H1 (cell line): Measurements from ENCODE around the gene CCDC71. TPM values are rescaled to one million over a fixed set of nuclear protein-coding genes. Genes with fewer than 3 reads are reported as not detected.

ENCODE experiments used
- CTCF ChIA-PET: fragments of 300-600 bp; sonication (Branson Sonifier 250); formaldehyde crosslinking; loops from one replicate; lab custom pipeline; 2021; ENCODE audit not compliant: partially characterized antibody; lab: Charles Lee
- POLR2A ChIA-PET: fragments of 300-600 bp; sonication (Branson Sonifier 250); formaldehyde crosslinking; loops from one replicate; lab custom pipeline; 2021; ENCODE audit warnings: inconsistent platforms; ENCODE audit not compliant: partially characterized antibody; lab: Charles Lee
- DNase-seq, 2 experiments: peaks; one replicate each; pipeline versions ENCODE4 v3.0.0 to v3.0.0-alpha.2; 2010 to 2022; ENCODE audit warnings: low spot score in 2 of 2, low read depth in 1 of 2, mixed read lengths in 1 of 2
- FAIRE-seq: peaks from 2 replicates; lab custom pipeline; 2011; peaks lifted over from hg19 to GRCh38; lab: Jason Lieb, UNC
- H2AFZ ChIP-seq: 2 replicates; pipeline ENCODE4 v1.8.1; 2012; ENCODE audit warnings: low read length, inconsistent platforms
- H2AK5ac ChIP-seq: 2 replicates; pipeline ENCODE4 v1.6.1; 2013; ENCODE audit warnings: low read depth, low read length
- H2BK120ac ChIP-seq: replicated peaks from 2 replicates; pipeline ENCODE3; 2013; ENCODE audit warnings: low read depth, low read length, inconsistent platforms
- H2BK12ac ChIP-seq: 2 replicates; pipeline ENCODE4 v1.6.1; 2013; ENCODE audit warnings: low read depth, low read length
- H2BK15ac ChIP-seq: 2 replicates; pipeline ENCODE4 v1.6.1; 2013; ENCODE audit warnings: low read length
- H2BK20ac ChIP-seq: 2 replicates; pipeline ENCODE4 v1.6.1; 2013; ENCODE audit warnings: low read length
- H2BK5ac ChIP-seq: 2 replicates; pipeline ENCODE4 v1.6.1; 2013; ENCODE audit warnings: low read depth, low read length
- H3K14ac ChIP-seq: 2 replicates; pipeline ENCODE4 v1.6.1; 2013; ENCODE audit warnings: inconsistent platforms; ENCODE audit not compliant: insufficient read length
- H3K18ac ChIP-seq: 2 replicates; pipeline ENCODE4 v1.6.1; 2013; ENCODE audit warnings: low read length; ENCODE audit errors: extremely low read depth
- H3K23ac ChIP-seq: 2 replicates; pipeline ENCODE4 v1.6.1; 2013; ENCODE audit warnings: inconsistent platforms; ENCODE audit not compliant: insufficient read length
- H3K23me2 ChIP-seq: 2 replicates; pipeline ENCODE4 v1.6.1; 2013; ENCODE audit warnings: low read depth, low read length
- H3K27ac ChIP-seq: 2 replicates; pipeline ENCODE4 v1.6.1; 2011; ENCODE audit warnings: low read depth, low read length, inconsistent platforms
- H3K27me3 ChIP-seq, 4 experiments: replicated peaks in 1 of 4; 1 replicate in 1 of 4; 2 replicates in 3 of 4; pipeline versions ENCODE4 v1.6.1 to v1.8.1; 2011 to 2013; ENCODE audit warnings: low read length in 3 of 4, mild to moderate bottlenecking in 3 of 4, inconsistent platforms in 2 of 4, mixed read lengths in 2 of 4, moderate library complexity in 1 of 4; ENCODE audit not compliant: control insufficient read depth in 3 of 4, insufficient read depth in 3 of 4; ENCODE audit errors: extremely low read depth in 1 of 4
- H3K36me3 ChIP-seq, 4 experiments: 2 replicates each; pipeline versions ENCODE4 v1.6.1 to v1.8.1; 2011 to 2013; ENCODE audit warnings: mild to moderate bottlenecking in 4 of 4, low read length in 3 of 4, moderate library complexity in 2 of 4, control low read depth in 1 of 4, inconsistent platforms in 1 of 4; ENCODE audit not compliant: insufficient read depth in 4 of 4, control insufficient read depth in 2 of 4
- H3K4ac ChIP-seq: replicated peaks from 2 replicates; pipeline ENCODE3; 2013; ENCODE audit warnings: low read length, low read depth, mixed read lengths, inconsistent platforms; ENCODE audit not compliant: insufficient read length
- H3K4me1 ChIP-seq, 4 experiments: replicated peaks in 1 of 4; 1 replicate in 1 of 4; 2 replicates in 3 of 4; pipeline versions ENCODE4 v1.6.1 to v1.8.1; 2011 to 2013; ENCODE audit warnings: low read length in 3 of 4, inconsistent platforms in 2 of 4, mixed read lengths in 1 of 4; ENCODE audit not compliant: insufficient read depth in 4 of 4, control insufficient read depth in 3 of 4
- H3K4me2 ChIP-seq, 2 experiments: 2 replicates each; pipeline versions ENCODE4 v1.6.1 to v1.8.1; 2011 to 2013; ENCODE audit warnings: low read depth in 2 of 2, low read length in 2 of 2, control low read depth in 1 of 2, inconsistent platforms in 1 of 2, mild to moderate bottlenecking in 1 of 2; ENCODE audit not compliant: insufficient read depth in 1 of 2
- H3K4me3 ChIP-seq, 4 experiments: fragments of 200-600, 300-600 bp in 1 of 4; sonication (generic), shearing (Covaris generic), sonication (Bioruptor Twin) in 1 of 4; 2 replicates each; pipeline versions ENCODE4 v1.5.1 to v1.8.1; 2011 to 2016; ENCODE audit warnings: low read length in 4 of 4, low read depth in 3 of 4, control low read depth in 2 of 4, inconsistent platforms in 2 of 4, mild to moderate bottlenecking in 2 of 4, mixed read lengths in 1 of 4, moderate library complexity in 1 of 4; ENCODE audit not compliant: insufficient read depth in 2 of 4; ENCODE audit errors: extremely low read depth in 1 of 4
- H3K56ac ChIP-seq: replicated peaks from 2 replicates; pipeline ENCODE3; 2013; ENCODE audit warnings: low read depth, mild to moderate bottlenecking, mixed read lengths, low read length, inconsistent platforms; ENCODE audit not compliant: insufficient read length
- H3K79me1 ChIP-seq: 2 replicates; pipeline ENCODE4 v1.6.1; 2013; ENCODE audit warnings: low read depth, low read length, control low read depth
- H3K79me2 ChIP-seq, 2 experiments: 2 replicates each; pipeline versions ENCODE4 v1.6.1 to v1.8.1; 2012 to 2013; ENCODE audit warnings: low read length in 2 of 2, mild to moderate bottlenecking in 2 of 2, inconsistent platforms in 1 of 2; ENCODE audit not compliant: insufficient read depth in 2 of 2, control insufficient read depth in 1 of 2
- H3K9ac ChIP-seq, 4 experiments: replicated peaks in 1 of 4; 1 replicate in 1 of 4; 2 replicates in 3 of 4; pipeline versions ENCODE4 v1.6.1 to v1.8.1; 2011 to 2013; ENCODE audit warnings: low read depth in 3 of 4, low read length in 3 of 4, control low read depth in 2 of 4, mild to moderate bottlenecking in 2 of 4, moderate library complexity in 2 of 4, inconsistent platforms in 1 of 4; ENCODE audit errors: extremely low read depth in 1 of 4
- H3K9me3 ChIP-seq, 2 experiments: 2 replicates each; pipeline versions ENCODE4 v1.6.1 to v1.8.1; 2012 to 2013; ENCODE audit warnings: mild to moderate bottlenecking in 2 of 2, moderate library complexity in 2 of 2, control low read depth in 1 of 2, inconsistent platforms in 1 of 2, low read depth in 1 of 2, low read length in 1 of 2, mixed read lengths in 1 of 2; ENCODE audit not compliant: insufficient read depth in 2 of 2
- H4K20me1 ChIP-seq, 2 experiments: replicated peaks in 1 of 2; 2 replicates each; pipeline versions ENCODE3 to v1.8.1; 2011 to 2013; ENCODE audit warnings: inconsistent platforms in 2 of 2, low read length in 2 of 2, mild to moderate bottlenecking in 1 of 2; ENCODE audit not compliant: insufficient read depth in 2 of 2, control insufficient read depth in 1 of 2
- H4K5ac ChIP-seq: 2 replicates; pipeline ENCODE4 v1.6.1; 2013; ENCODE audit warnings: low read length, low read depth, mixed read lengths, inconsistent platforms; ENCODE audit not compliant: insufficient read length
- H4K8ac ChIP-seq: 2 replicates; pipeline ENCODE4 v1.8.0; 2013; ENCODE audit warnings: mild to moderate bottlenecking, moderate library complexity, low read length, inconsistent platforms; ENCODE audit not compliant: insufficient read depth; ENCODE audit errors: extremely low read depth
- H4K91ac ChIP-seq: replicated peaks from 2 replicates; pipeline ENCODE3; 2013; ENCODE audit warnings: low read length, mixed read lengths, inconsistent platforms; ENCODE audit not compliant: insufficient read length
- POLR2A ChIP-seq, 2 experiments: IDR thresholded peaks; 1 replicate in 1 of 2; 2 replicates in 1 of 2; pipeline ENCODE4 v1.6.1; 2011; ENCODE audit warnings: low read depth in 2 of 2, low read length in 2 of 2, mild to moderate bottlenecking in 2 of 2; ENCODE audit errors: control extremely low read depth in 1 of 2
- TAF7 ChIP-seq: optimal IDR thresholded peaks from 2 replicates; pipeline ENCODE3; 2011; ENCODE audit warnings: low read depth, mild to moderate bottlenecking, inconsistent platforms, low read length, moderate library complexity, borderline replicate concordance
- WGBS, 2 experiments: shearing (Covaris generic) in 1 of 2; methylation state at CpG; one replicate each; pipeline versions ENCODE4 v1.1.6 to v1.1.7; 2013 to 2015; ENCODE audit warnings: low lambda C conversion rate in 2 of 2, mixed read lengths in 2 of 2, inconsistent platforms in 1 of 2, low coverage in 1 of 2, missing lambda C conversion rate in 1 of 2; ENCODE audit not compliant: insufficient replicate concordance in 2 of 2, insufficient coverage in 1 of 2, insufficient read length in 1 of 2; ENCODE audit errors: extremely low coverage in 1 of 2, missing lambda C conversion rate in 1 of 2; 5-methylcytosine and 5-hydroxymethylcytosine counted together
- polyA plus RNA-seq, 7 experiments: library from polyadenylated mRNA; depleted of rRNA in 3 of 7; stranded (reverse) in 5 of 7; unstranded in 2 of 7; fragments of >200 nt in 5 of 7; fragments of 200-250 nt in 2 of 7; gene quantifications; 1 replicate in 5 of 7; 2 replicates in 1 of 7; 4 replicates in 1 of 7; pipeline versions ENCODE4 v1.2.1 to v1.2.3, GENCODE V29; 2011 to 2013; ENCODE audit warnings: missing spikeins in 2 of 7, mixed read lengths in 2 of 7
- total RNA-seq: library from RNA; stranded (reverse); fragmentation: NEBNext Ultra II Directional; extraction: Animal tissue kit (Norgen Biotek cat#: 25700); gene quantifications from 2 replicates; pipeline ENCODE4 v1.2.1, GENCODE V29; 2021

Gene CCDC71
- total and polyA plus RNA-seq, 2 of the 8 experiments (the other 6 are each of a cell fraction or from before 2014, with no cell fraction given) = 26.7 to 57.4 TPM

DNA sequence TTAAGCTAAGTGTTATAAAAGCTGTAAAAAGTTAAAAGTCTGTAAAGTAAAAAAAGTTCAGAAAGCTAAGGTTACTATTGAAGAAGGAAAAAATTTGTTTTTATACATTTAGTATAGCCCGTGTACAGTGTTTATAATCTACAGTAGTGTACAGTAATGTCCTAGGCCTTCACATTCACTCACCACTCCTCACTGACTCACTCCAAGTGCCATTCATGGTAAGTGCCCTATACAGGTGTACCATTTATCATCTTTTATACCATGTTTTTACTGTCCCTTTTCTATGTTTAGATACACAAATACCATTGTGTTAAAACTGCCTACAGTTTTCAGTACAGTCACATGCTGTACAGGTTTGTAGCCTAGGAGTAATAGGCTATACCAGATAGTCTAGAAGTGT, 8.8 kb downstream of the CCDC71 start:
- Histone ChIP-seq H3K27ac (no peak overlapping the region), H2BK12ac (no peak overlapping the region)
- CTCF ChIA-PET = interaction anchor here (0.6 to 5.1 kb wide), 15 partner anchors 10 to 178 kb away, joined by 3 to 43 read pairs (median 7); partner anchors contain the start of genes CCDC71, KLHDC8B, LAMB2 and NDUFAF3
- TF ChIP-seq POLR2A (IDR thresholded peaks at IDR 0.05; ENCODE audit: control extremely low read depth in 1 of 2, low read depth in 2 of 2, low read length in 2 of 2) = no peak
- TF ChIP-seq TAF7 = no peak

More for the DNA sequence above, 8.8 kb downstream of the CCDC71 start:
- no peak overlapping the region for H4K5ac ChIP-seq
- H3K4me2 ChIP-seq = no peak overlapping the region
- H4K20me1 ChIP-seq = peaks cover 0 to 14% of the 10 kb centered on the region in 2 experiments
- H2BK15ac ChIP-seq = no peak overlapping the region
- POLR2A ChIA-PET = interaction anchor here (0.9 to 1.7 kb wide), 4 partner anchors 18 to 151 kb away, joined by 3 to 5 read pairs (median 4); partner anchors contain the start of gene WDR6
- no peak overlapping the region for H3K4ac ChIP-seq
- 80% methylated on average over 1 of the region's 1 CpG; no CpG with 5 or more reads in 1 of the 2 experiments for WGBS, 2 experiments
- no peaks in the 10 kb centered on the region for H3K9me3 ChIP-seq
- H3K56ac ChIP-seq = no peak overlapping the region
- FAIRE-seq (no peak), DNase-seq (no peak)
- H2AK5ac ChIP-seq = no peak overlapping the region
- H2BK20ac ChIP-seq = no peak overlapping the region
- no peaks in the 10 kb centered on the region for H3K4me1 ChIP-seq
- H2BK120ac ChIP-seq = no peak overlapping the region
- no peak overlapping the region for H3K4me3 ChIP-seq
- no peak overlapping the region for H3K14ac ChIP-seq
- no peaks in the 10 kb centered on the region for H3K23me2 ChIP-seq
- no peak overlapping the region for H2AFZ ChIP-seq
- H2BK5ac ChIP-seq = no peak overlapping the region
- peaks cover 3% of the 10 kb centered on the region; the same call in 1 of the 2 replicates for H3K79me1 ChIP-seq
- no peaks in the 10 kb centered on the region for H3K36me3 ChIP-seq
- no peaks in the 10 kb centered on the region for H3K79me2 ChIP-seq
- no peak overlapping the region for H3K9ac ChIP-seq
- H3K18ac ChIP-seq = no peak overlapping the region
- H4K91ac ChIP-seq = no peak overlapping the region
- no peak overlapping the region for H3K23ac ChIP-seq
- H4K8ac ChIP-seq = no peak overlapping the region
- H3K27me3 ChIP-seq = no peaks in the 10 kb centered on the region
